SK-MEL-5 (cell line): ENCODE results near the gene LUM. TPM values are rescaled to one million over a fixed set of nuclear protein-coding genes. Genes with fewer than 3 reads are reported as not detected.
"Not testable (repeated sequence)": the region's sequence is repeated elsewhere in the genome, so short reads cannot be mapped to it uniquely, and the experiment has no call there.

Experiments
- DNase-seq: peaks from one replicate; pipeline ENCODE4 v3.0.0-alpha.2; 2016; ENCODE audit warnings: low read depth, low spot score
- in situ Hi-C: cut with HindIII; loops from 2 replicates; pipeline ENCODE4 v1.10.0; 2016; ENCODE audit warnings: low sequenced_read_pairs, high pct_unique_total_duplicates, low pct_unique_long_range_greater_than_20kb
- total RNA-seq: library from RNA; depleted of rRNA; stranded (reverse); fragments of >200 nt; shearing (Covaris generic); gene quantifications from 2 replicates; pipeline ENCODE4 v1.2.3, GENCODE V29; 2014

The LUM gene
- total RNA-seq, 1 experiment from 2014 or later: 905 TPM

DNA sequence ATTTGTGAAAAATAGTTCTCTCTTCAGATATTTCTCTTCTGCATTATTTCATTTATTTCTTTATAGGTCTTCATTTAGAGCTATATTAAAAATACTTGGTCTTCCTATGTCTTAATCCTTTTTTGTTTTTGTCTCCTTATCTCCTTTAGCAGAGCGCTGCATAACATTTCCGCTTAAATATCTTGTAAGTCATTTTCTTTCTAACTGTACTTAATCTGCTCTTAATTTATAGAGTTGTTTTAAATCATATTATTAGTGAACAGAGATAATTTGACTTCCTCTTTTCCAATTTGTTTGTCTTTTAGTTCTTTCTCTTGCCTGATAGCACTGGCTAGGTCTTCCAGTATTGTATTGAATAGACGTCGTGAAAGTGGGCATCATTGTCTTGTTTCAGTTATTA is 18.0 kb downstream of the LUM start:
- no peak for DNase-seq
- in situ Hi-C loops: no loop called here

DNA sequence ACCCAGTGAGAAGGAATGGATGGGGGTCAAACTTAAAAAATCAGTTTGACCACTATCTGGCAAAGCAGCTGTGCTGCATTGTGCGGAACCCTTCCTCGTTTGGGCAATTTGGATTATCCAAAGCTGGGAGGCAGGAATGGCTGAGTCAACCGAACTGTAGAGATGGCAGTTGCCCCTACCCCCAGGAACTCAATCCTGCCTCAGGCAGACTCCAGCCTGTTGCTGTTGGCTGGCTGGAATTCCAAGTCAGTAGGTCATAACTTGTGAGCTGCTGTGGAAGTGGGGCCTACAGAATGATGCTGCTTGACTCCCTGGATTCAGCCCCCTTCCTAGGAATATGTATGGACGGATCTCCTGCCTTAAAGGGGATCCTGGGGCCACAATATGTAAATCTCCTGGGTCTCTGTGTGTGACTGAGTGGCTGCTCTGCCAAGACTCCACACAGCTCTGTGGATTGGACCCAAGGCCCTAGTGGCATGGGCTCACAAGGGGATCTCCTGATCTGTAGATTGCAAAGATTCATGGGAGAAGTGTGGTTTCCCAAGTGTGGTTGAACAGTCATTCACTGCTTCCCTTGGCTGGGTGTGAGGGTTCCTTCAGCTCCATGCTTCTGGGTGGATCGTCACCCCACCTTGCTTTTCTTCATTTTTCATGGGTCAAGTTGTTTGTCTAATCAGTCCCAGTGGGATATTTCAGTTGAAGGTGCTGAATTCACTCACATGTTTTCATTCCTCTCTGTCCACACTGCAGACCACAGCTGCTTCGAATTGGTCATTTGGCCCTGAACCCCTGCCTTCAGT is 19.2 kb downstream of the LUM start:
- no peak for DNase-seq
- in situ Hi-C loops: no loop called here

DNA sequence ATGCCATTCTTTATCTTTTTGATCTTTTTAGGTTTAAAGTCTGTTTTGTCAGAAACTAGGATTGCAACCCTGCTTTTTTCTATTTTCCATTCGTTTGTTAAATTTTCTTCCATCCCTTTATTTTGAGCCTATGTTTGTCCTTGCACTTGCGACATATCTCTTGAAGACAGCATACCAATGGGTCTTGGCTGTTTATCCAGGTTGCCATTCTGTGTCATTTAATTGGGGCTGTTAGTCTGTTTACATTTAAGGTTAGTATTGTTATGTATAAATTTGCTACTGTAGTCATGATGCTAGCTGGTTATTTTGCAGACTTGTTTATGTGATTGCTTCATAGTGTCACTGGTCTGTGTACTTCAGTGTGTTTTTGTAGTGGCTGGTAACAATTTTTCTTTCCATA is 21.3 kb downstream of the LUM start:
- in situ Hi-C loops, DNase-seq: not testable (repeated sequence)

- DNase-seq: no peak
- in situ Hi-C loops: no loop called here
Observed at GRCh38 chr12:91080041-91080440, 31.3 kb downstream of the LUM start.

- no peak for DNase-seq
Observed at GRCh38 chr12:91078501-91078900, 32.8 kb downstream of the LUM start.

DNA sequence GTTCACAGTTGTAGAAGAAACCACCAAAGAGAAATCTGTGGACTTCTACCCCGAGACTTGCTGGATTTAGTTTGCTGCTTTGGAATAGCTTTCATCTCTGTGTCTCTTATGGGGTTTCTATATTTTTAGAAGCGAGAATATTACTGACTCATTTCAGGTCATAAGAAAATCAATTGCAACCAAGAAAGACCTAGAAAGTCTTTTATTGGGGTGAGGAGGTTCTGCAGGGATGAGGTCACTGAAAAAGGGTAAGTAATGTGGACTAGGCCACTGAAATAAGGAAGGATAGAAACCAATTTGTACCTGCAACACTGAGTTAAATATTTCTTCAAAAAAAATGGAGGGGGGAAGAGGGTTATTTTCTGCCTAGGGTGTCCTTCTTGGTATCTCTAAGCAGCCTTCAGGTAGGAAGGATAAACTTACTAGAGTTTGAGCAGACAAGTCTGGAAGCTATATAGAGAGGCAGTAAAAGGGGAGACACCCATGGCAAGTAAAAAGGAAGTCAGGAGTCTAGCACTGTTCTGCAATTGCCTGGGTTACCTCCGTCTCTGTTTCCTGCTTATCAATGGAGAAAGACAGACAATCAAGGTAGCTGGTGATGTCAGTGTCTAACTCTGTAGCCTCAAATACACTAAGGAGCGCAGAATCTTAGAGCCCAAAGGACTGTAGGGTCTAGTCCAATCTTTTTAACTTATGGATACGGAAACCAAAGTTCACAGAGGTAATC is 33.9 kb downstream of the LUM start:
- no peak for DNase-seq
- in situ Hi-C loops: no loop called here

More at GRCh38 chr12:91078501-91078900, 32.8 kb downstream of the LUM start:
- in situ Hi-C loops: no loop called here

DNA sequence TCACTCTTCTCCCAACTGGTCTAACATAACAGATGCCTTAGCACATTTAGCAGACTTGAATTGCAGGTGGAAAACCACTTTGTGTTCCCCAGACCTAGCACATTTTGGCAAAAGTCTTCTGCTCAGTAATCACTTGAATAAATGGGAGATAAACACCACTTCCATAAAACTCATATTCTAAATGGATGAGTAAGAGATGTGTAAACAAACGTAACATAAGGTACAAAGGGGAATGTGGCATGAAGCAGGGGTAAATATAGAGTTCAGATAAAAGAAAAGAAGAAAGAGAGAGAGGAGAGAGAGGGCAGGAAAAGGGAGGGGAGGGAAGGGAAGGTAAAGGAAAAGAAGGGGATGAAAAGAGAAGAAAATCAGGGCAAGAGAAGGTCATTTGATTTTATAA is 36.4 kb downstream of the LUM start:
- no peak for DNase-seq
- in situ Hi-C loops: no loop called here

DNA sequence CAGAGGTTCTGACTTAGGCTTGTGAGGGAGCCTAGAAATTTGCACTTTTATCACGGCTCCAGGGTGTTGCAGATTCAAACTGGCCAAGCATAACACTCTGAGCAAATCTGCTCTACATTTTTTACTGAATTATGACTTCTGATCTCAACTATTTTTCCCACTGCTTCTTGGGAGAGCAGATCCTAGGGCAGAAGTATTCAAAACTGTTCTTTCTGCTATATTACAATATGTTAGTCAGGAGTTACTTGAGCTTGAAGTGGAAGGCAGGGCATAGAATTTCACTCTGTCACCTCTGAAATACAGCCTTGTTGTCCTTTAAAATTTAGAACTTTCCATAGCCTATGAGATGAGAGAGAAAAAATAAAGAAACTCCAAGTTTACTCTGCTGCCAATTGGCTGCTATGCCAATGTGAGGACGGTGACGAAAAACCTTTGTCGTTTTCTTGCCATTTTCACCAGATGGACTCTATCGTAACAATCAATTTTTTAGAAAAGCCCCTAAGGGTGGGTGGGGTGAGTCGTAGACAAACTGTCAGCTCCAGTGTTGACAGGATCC is 37.1 kb downstream of the LUM start:
- DNase-seq: no peak
- in situ Hi-C loops: no loop called here

GRCh38 chr12:91073426-91073825 is 37.9 kb downstream of the LUM start:
- no peak for DNase-seq
- in situ Hi-C loops: no loop called here

- DNase-seq: no peak
Observed at GRCh38 chr12:91072931-91073330, 38.4 kb downstream of the LUM start.

DNA sequence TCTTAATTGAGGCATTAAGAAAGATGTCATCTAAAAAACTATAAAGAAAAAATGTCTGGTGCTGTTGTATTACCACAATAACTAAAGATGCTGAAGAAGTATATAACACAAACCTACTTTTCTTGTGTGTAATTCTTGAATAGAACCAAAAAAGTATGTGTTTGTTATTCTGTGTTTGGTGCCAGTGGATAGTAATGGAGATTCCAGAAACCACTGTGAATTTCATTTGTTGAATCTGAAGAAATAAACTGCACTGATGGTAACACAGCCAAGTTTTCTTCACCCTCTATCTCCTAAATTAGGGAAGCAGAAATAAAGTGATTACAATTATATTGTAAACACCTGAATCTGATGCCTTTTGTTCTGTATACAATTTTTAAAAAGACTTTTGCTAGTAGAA is 40.4 kb downstream of the LUM start:
- in situ Hi-C loops: no loop called here
- DNase-seq: no peak

More at GRCh38 chr12:91072931-91073330, 38.4 kb downstream of the LUM start:
- in situ Hi-C loops: no loop called here

DNA sequence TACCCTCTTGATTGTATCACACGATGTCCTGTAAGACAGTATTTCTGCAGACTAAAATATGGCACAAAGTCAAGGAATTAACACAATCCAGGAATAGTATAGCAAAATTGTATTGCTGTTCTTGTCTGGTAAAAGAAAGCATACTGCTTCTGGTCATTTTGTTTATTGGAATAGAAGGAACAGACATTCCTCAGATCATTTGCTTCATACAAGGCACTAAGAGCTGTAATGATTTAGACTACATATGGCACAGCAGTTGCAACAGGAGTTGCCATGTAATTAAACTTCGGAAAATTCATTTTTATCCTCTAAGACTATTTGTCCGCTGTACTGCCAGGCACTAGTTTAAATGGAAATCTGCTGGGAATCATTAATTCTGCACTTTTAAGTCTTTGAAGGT is 45.9 kb downstream of the LUM start:
- in situ Hi-C loops: no loop called here
- no peak for DNase-seq

- DNase-seq: no peak
- in situ Hi-C loops: no loop called here
Observed at GRCh38 chr12:91064640-91065039, 46.7 kb downstream of the LUM start.

DNA sequence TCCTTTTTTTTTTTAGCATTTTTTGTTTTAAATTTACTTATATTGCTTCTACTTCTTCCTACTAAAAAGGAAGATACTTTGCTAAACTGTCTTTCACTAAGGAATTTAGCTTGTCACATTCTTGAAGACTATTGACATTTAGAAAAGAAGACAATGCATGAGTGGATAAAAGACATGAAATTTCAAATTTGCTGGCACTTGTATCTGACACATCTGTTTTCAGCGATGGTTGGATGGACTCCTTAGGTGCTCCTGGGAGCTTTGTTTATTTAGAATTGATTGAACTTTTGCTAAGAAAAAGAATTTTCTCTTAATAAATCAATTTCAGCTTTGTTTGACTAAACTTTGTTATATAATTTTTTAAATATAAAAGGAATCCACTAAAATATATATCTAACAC is 50.2 kb downstream of the LUM start:
- in situ Hi-C loops: no loop called here
- DNase-seq: no peak

GRCh38 chr12:91059211-91059610 is 52.1 kb downstream of the LUM start:
- in situ Hi-C loops: no loop called here
- no peak for DNase-seq

- in situ Hi-C loops: no loop called here
- peak; percentile 30 for DNase-seq
Observed at GRCh38 chr12:91058786-91059185, 52.5 kb downstream of the LUM start.

GRCh38 chr12:91057368-91058165 is 53.7 kb downstream of the LUM start, which contains the start of gene KERA:
Gene KERA, minus strand, starts transcription at chr12:91058024. Its CDS starts 1,743 bp downstream, at chr12:91056281.
- DNase-seq: no peak
- in situ Hi-C loops: no loop called here

GRCh38 chr12:91056488-91056887 is 54.8 kb downstream of the LUM start:
- in situ Hi-C loops: no loop called here

More at GRCh38 chr12:91056488-91056887, 54.8 kb downstream of the LUM start:
- DNase-seq: no peak
